HG02943 (cell line): ENCODE data around the gene FOXC1.

ENCODE experiments used
- ATAC-seq: cut with Tn5 transposase; IDR thresholded peaks from one replicate; pipeline ENCODE4 v1.9.1; 2021; ENCODE audit warnings: mild to moderate bottlenecking, low read depth, moderate library complexity; ENCODE audit not compliant: unreplicated experiment

Gene FOXC1

GRCh38 chr6:1597121-1597744, 12.5 kb upstream of the FOXC1 start:
- ATAC-seq: no peak

- no peak for ATAC-seq
Measured at GRCh38 chr6:1597924-1598323, 11.8 kb upstream of the FOXC1 start.

- no peak for ATAC-seq
Measured at GRCh38 chr6:1598433-1598832, 11.3 kb upstream of the FOXC1 start.

GRCh38 chr6:1598886-1599285, 10.8 kb upstream of the FOXC1 start:
- no peak for ATAC-seq

GRCh38 chr6:1599469-1599868, 10.2 kb upstream of the FOXC1 start:
- no peak for ATAC-seq

- ATAC-seq: no peak
Measured at GRCh38 chr6:1600063-1600763, 9.5 kb upstream of the FOXC1 start.

GRCh38 chr6:1600764-1601157, 9.0 kb upstream of the FOXC1 start:
- ATAC-seq: no peak

- no peak for ATAC-seq
Measured at GRCh38 chr6:1601158-1602048, 8.3 kb upstream of the FOXC1 start.

- no peak for ATAC-seq
Measured at GRCh38 chr6:1602049-1602713, 7.5 kb upstream of the FOXC1 start.

- ATAC-seq: no peak
Measured at GRCh38 chr6:1603708-1604107, 6.0 kb upstream of the FOXC1 start.

- no peak for ATAC-seq
Measured at GRCh38 chr6:1604158-1605003, 5.3 kb upstream of the FOXC1 start.

- ATAC-seq: no peak
Measured at GRCh38 chr6:1605004-1605892, 4.5 kb upstream of the FOXC1 start.

- ATAC-seq: no peak
Measured at GRCh38 chr6:1605893-1606779, 3.6 kb upstream of the FOXC1 start.

GRCh38 chr6:1606780-1607515, 2.8 kb upstream of the FOXC1 start:
- no peak for ATAC-seq

- no peak for ATAC-seq
Measured at GRCh38 chr6:1607516-1608221, 2.0 kb upstream of the FOXC1 start.

- no peak for ATAC-seq
Measured at GRCh38 chr6:1608222-1609040, 1.3 kb upstream of the FOXC1 start.
